Eye (tissue), 1 donor: ENCODE measurements around the gene GARIN6.
"Not testable (repeated sequence)": the region's sequence is repeated elsewhere in the genome, so short reads cannot be mapped to it uniquely, and the experiment has no call there.

Source experiments
- DNase-seq: peaks from one replicate; pipeline ENCODE4 v3.0.0-alpha.2; 2015

GARIN6 gene

GRCh38 chr12:99647453-99647852 is at the start of gene GARIN6:
Gene GARIN6, plus strand, starts transcription at chr12:99647753. Its CDS starts 422 bp downstream, at chr12:99648175.
- DNase-seq: no peak

- DNase-seq: no peak
Measured at GRCh38 chr12:99598785-99599184, 48.8 kb upstream of the GARIN6 start.

GRCh38 chr12:99600388-99600787 is 47.2 kb upstream of the GARIN6 start:
- peak; percentile 26 for DNase-seq

- no peak for DNase-seq
Measured at GRCh38 chr12:99609455-99610181, 37.9 kb upstream of the GARIN6 start.

- DNase-seq: no peak
Measured at GRCh38 chr12:99611117-99611516, 36.4 kb upstream of the GARIN6 start.

- no peak for DNase-seq
Measured at GRCh38 chr12:99611599-99611998, 36.0 kb upstream of the GARIN6 start.

GRCh38 chr12:99618657-99619056 is 28.9 kb upstream of the GARIN6 start:
- no peak for DNase-seq

GRCh38 chr12:99619389-99620158 is 28.0 kb upstream of the GARIN6 start:
- DNase-seq: peak; percentile 2

- DNase-seq: no peak
Measured at GRCh38 chr12:99620159-99620479, 27.4 kb upstream of the GARIN6 start.

GRCh38 chr12:99624591-99624990 is 23.0 kb upstream of the GARIN6 start:
- DNase-seq: not testable (repeated sequence)

GRCh38 chr12:99627459-99627858 is 20.1 kb upstream of the GARIN6 start:
- no peak for DNase-seq

GRCh38 chr12:99644629-99645028 is 2.9 kb upstream of the GARIN6 start:
- no peak for DNase-seq

- DNase-seq: no peak
Measured at GRCh38 chr12:99648183-99648582, 630 bp downstream of the GARIN6 start.

- no peak for DNase-seq
Measured at GRCh38 chr12:99649551-99649950, 2.0 kb downstream of the GARIN6 start.

GRCh38 chr12:99658671-99659349 is 11.3 kb downstream of the GARIN6 start:
- peak; percentile 24 for DNase-seq

GRCh38 chr12:99670635-99671034 is 23.1 kb downstream of the GARIN6 start:
- DNase-seq: no peak

GRCh38 chr12:99680276-99680675 is 32.7 kb downstream of the GARIN6 start:
- no peak for DNase-seq

- no peak for DNase-seq
Measured at GRCh38 chr12:99686142-99686541, 38.6 kb downstream of the GARIN6 start.

GRCh38 chr12:99695050-99695449 is 47.5 kb downstream of the GARIN6 start:
- no peak for DNase-seq
